NOMO-1 (cell line): Measurements from ENCODE around the gene ZBED5.
"Not testable (repeated sequence)": the region's sequence is repeated elsewhere in the genome, so short reads cannot be mapped to it uniquely, and the experiment has no call there.

ENCODE experiments used
- DNase-seq, 2 experiments: peaks; one replicate each; lab custom pipeline; 2025; ENCODE audit not compliant: unreplicated experiment in 2 of 2; lab: John Stamatoyannopoulos, UW

The ZBED5 gene

GRCh38 chr11:10857709-10858438, at the start of gene ZBED5:
Gene ZBED5 (minus strand): TSS chr11:10858053. CDS start chr11:10854945, 3,108 bp downstream.
- peak; percentile 97 to 98 for DNase-seq

- no peak for DNase-seq
Measured at GRCh38 chr11:10906521-10906920, 48.7 kb upstream of the ZBED5 start.

- DNase-seq: peak; percentile 11 to 39
Measured at GRCh38 chr11:10902301-10903063, 44.6 kb upstream of the ZBED5 start.

DNA sequence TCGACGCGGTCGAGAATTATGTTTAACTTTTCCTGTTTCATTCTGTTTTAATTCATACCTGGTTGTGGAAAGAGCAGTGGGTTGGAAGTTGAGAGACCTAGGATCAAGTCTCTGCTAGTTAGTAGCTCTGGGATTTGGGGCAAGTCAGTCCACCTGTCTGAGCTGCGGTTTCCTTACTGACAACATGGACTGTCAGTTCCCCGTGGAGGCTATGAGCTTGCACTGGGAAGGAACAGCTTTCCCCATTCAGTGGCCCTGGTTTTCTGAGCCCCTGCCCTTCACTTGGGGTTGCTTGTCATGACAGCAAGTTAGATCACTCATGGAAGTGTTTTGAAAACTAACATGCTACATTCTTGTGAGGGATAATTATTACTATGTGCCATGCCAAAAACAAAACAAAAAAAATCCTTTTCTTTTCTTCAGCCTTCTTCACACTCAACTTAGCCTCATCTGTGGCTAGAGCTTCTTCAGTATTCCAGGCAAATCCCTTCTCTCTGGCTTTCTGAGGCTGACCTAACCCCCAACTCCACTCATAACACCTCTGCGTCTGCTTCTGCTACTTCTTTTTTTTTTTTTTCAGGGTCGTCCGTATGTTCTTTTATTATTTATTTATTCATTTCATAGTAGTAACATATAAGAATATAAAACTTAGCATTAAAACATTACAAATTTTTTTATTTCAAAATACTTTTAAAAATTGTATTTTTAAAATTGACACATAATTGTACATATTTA, 43.0 kb upstream of the ZBED5 start:
- no peak for DNase-seq

DNA sequence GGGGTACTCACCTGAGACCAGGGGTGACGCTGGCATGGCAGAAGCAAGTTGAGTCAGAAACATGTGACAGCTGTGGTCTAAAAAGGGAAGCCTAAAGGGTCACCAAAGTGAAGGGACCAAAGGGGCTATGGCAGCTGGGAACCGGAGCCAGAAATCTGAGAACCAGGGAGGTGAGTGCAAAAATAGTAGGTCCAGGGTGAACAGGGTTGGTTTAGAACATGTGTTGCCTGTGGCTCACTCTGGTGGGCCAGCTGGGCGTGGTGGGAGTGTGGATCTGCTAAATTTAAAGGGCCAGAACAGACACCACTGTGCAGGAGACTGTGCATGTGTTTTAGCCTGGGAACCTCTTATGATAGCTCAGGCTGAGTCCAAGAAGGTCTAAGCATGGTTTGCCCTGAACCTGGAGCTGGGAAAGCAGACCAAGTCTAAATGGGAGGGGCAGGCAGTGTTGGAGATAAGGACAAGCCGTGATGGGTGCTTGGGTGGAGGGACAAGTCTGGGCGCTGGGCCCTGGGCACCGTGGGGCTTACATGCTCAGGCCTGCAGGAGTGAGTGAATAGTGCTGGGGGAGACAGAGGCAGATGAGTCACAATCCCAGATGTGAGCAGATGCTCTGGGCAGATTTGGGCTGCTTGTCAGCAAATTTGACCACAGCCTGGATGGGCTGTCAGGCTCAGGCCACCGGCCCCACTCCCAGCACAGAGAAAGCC, 41.4 kb upstream of the ZBED5 start:
- no peak for DNase-seq

- DNase-seq: no peak
Measured at GRCh38 chr11:10898763-10899025, 40.8 kb upstream of the ZBED5 start.

- DNase-seq: no peak
Measured at GRCh38 chr11:10898003-10898762, 40.3 kb upstream of the ZBED5 start.

GRCh38 chr11:10897150-10897549, 39.3 kb upstream of the ZBED5 start:
- DNase-seq: no peak

DNA sequence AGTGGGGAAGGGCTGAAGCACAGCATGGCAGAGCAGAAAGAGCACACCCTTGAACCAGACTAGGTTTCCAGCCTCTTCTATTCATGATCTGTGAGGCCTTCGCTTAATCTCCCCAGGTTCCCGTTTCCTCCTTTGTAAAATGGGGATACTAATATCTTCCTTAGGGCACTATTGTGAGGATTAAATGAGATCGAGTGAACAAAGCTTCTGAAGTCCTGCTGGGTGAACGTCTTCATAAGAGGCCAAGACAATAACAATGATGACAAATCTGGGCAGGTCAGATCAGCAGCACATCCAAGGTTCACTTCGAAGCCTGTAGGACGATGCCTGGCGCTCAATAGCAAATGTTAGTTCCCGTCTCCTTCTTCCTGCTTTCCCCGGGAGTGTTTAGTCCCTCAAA, 38.6 kb upstream of the ZBED5 start:
- DNase-seq: no peak

DNA sequence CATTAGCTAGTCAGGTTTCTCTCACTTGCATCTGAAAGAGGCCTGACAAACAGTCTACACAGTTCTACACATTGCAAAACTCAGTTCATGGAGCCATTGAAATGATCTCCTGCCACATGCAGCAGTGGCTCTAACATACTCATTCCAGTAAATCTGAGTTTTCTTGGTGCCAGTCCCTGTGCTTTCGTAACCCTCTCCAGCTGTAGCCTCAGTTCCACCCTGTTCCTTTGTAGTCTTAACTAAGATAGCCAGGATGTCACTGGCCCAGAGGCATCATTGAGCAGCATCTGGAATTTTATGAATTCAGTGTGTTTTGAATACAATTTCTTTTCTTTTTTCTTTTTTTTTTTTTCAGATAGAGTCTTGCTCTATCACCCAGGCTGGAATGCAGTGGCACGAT, 37.4 kb upstream of the ZBED5 start:
- no peak for DNase-seq

DNA sequence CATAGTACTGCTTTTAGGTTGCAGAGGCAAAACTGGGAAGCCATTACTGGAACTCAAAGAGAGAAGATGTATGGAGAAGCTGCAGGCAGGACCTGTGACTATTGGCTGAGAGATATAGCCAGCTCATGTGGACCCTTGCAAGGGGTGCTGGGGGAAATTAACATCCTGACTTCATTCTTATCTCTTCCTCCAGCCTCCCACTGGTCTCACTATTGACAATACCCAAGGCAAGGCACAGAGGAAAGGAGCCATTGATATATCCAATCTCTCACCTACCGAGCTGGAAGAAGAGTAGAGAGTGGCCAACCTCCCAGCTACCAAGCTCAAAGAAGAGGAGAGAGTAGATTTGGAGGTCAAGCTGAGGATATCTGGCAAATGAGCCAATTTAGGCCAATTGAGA, 36.8 kb upstream of the ZBED5 start:
- DNase-seq: no peak

DNA sequence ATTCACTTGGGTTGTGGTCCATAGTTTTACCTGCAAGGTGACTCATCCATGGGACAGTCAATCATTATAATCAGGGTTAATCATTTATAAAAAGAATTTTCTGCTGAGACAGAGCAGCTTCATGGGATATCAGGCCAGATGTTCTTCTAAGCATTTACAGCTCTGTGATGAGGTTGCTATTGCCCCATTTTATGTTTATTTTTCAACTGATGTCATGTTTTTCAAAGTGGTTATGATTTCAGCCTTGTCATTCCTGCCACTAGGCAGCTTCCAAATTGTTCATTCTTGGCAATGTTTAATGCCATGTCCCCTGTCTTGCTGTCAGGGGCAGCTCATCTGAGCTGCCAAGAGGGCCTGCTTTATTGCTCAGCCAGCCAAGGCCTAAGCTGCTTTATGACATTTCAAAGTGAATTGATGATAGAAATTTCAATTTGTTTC, 35.9 kb upstream of the ZBED5 start:
- no peak for DNase-seq

DNA sequence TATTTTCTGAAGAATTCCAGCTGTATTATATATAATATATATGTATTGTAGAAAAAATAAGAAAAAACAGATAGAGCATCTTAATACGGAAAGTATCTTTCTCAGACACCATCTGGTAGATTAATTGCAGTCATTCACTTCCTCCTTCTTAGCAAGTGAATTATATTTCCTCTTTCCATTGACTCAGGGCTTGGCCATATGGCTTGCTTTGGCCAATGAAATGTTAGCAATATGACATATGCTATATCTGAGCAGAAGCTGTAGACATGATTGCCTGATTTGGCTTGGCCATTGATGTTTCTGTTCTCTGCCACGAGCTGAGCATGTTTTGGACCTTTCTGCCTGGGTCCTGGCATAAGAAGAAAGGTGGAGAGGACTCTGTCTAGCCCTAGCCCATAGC, 34.4 kb upstream of the ZBED5 start:
- DNase-seq: peak; percentile 52 to 94

- DNase-seq: no peak
Measured at GRCh38 chr11:10891151-10891720, 33.4 kb upstream of the ZBED5 start.

- not testable (repeated sequence) for DNase-seq
Measured at GRCh38 chr11:10890083-10890482, 32.2 kb upstream of the ZBED5 start.

- no peak for DNase-seq
Measured at GRCh38 chr11:10887307-10887706, 29.5 kb upstream of the ZBED5 start.

- DNase-seq: no peak
Measured at GRCh38 chr11:10886652-10887250, 28.9 kb upstream of the ZBED5 start.

GRCh38 chr11:10885703-10886363, 28.0 kb upstream of the ZBED5 start:
- DNase-seq: no peak

- DNase-seq: not testable (repeated sequence)
Measured at GRCh38 chr11:10884292-10884691, 26.4 kb upstream of the ZBED5 start.
